PC-9 (cell line): Measurements from ENCODE around the gene MECP2. TPM values are rescaled to one million over a fixed set of nuclear protein-coding genes. Genes with fewer than 3 reads are reported as not detected.
A peak's percentile ranks its signal among the peaks of the same experiment; 100 is the strongest.

ENCODE experiments used
- BruUV-seq: library from RNA; stranded (reverse); fragments of 400-500 nt; replicated peaks from 2 replicates; lab custom pipeline; 2021; lab: Mats Ljungman, UMichigan
- CTCF ChIA-PET: fragments of 300-600 bp; sonication (Branson Sonifier 250); formaldehyde crosslinking; loops from one replicate; lab custom pipeline; 2022; ENCODE audit warnings: antibody characterized with exemption; lab: Charles Lee
- POLR2A ChIA-PET: fragments of 300-600 bp; sonication (Branson Sonifier 250); formaldehyde crosslinking; loops from one replicate; lab custom pipeline; 2022; ENCODE audit warnings: antibody characterized with exemption; ENCODE audit not compliant: unreplicated experiment; lab: Charles Lee
- DNase-seq, 2 experiments: peaks; one replicate each; pipeline versions ENCODE4 v3.0.0 to v3.0.0-alpha.2; 2015 to 2022; ENCODE audit warnings: mixed read lengths in 1 of 2
- H2AFZ ChIP-seq: fragments of 200-600 bp; sonication (generic); 2 replicates; pipeline ENCODE4 v1.8.1; 2017; ENCODE audit warnings: antibody characterized with exemption
- H3F3A ChIP-seq: fragments of 200-600 bp; sonication (generic); 2 replicates; pipeline ENCODE4 v1.8.1; 2017; ENCODE audit warnings: antibody characterized with exemption, mild to moderate bottlenecking, low read depth; ENCODE audit not compliant: insufficient read depth
- H3K27ac ChIP-seq: fragments of 200-600 bp; sonication (generic); 2 replicates; pipeline ENCODE4 v1.6.1; 2016; ENCODE audit warnings: mixed run types
- H3K27me3 ChIP-seq: fragments of 200-600 bp; sonication (generic); 2 replicates; pipeline ENCODE4 v1.6.1; 2016; ENCODE audit warnings: low read depth, mixed run types; ENCODE audit not compliant: insufficient read depth
- H3K36me3 ChIP-seq: fragments of 200-600 bp; sonication (generic); 2 replicates; pipeline ENCODE4 v1.6.1; 2016; ENCODE audit warnings: low read depth, mixed run types
- H3K4me1 ChIP-seq: fragments of 200-600 bp; sonication (generic); replicated peaks from 2 replicates; pipeline ENCODE4 v1.6.1; 2016; ENCODE audit warnings: mixed run types; ENCODE audit not compliant: insufficient read depth
- H3K4me2 ChIP-seq: fragments of 200-600 bp; sonication (generic); 2 replicates; pipeline ENCODE4 v1.6.1; 2017; ENCODE audit warnings: mixed run types
- H3K4me3 ChIP-seq: fragments of 200-600 bp; sonication (generic); 2 replicates; pipeline ENCODE4 v1.6.1; 2016; ENCODE audit warnings: mixed run types
- H3K79me2 ChIP-seq: fragments of 200-600 bp; sonication (generic); 2 replicates; pipeline ENCODE4 v1.6.1; 2017; ENCODE audit warnings: low read depth, mixed run types
- H3K9me2 ChIP-seq: fragments of 200-600 bp; sonication (generic); 2 replicates; pipeline ENCODE4 v1.8.1; 2017; ENCODE audit warnings: mild to moderate bottlenecking; ENCODE audit not compliant: insufficient read depth
- H3K9me3 ChIP-seq: fragments of 200-600 bp; sonication (generic); 2 replicates; pipeline ENCODE4 v1.8.1; 2016; ENCODE audit warnings: low read depth; ENCODE audit not compliant: insufficient read depth
- H4K20me1 ChIP-seq: fragments of 200-600 bp; sonication (generic); 2 replicates; pipeline ENCODE4 v1.8.1; 2017; ENCODE audit not compliant: insufficient read depth
- CTCF ChIP-seq: fragments of 200-600 bp; sonication (generic); conservative IDR thresholded peaks from 2 replicates; pipeline ENCODE4 v1.6.1; 2017; ENCODE audit warnings: mixed run types, antibody characterized with exemption, mild to moderate bottlenecking, moderate library complexity
- EZH2 ChIP-seq: fragments of 200-600 bp; sonication (generic); IDR thresholded peaks from 2 replicates; pipeline ENCODE4 v1.8.0; 2017; ENCODE audit warnings: antibody characterized with exemption, low read depth
- intact Hi-C: fragments of 100-400 bp; cut with micrococcal nuclease; formaldehyde crosslinking; loops from one replicate; pipeline ENCODE4 v1.10.0; 2022; ENCODE audit not compliant: unreplicated experiment
- total RNA-seq: library from RNA; stranded (reverse); gene quantifications from 2 replicates; pipeline ENCODE4 v1.2.3, GENCODE V29; 2021

Gene MECP2
- total RNA-seq, 1 experiment from 2014 or later, result 85.6 TPM

- peak overlapping the region; percentile 79 for H3K4me3 ChIP-seq
- TF ChIP-seq EZH2 (no peak), CTCF (no peak)
- no peak overlapping the region for H3K27ac ChIP-seq
- peaks cover 36% of the 10 kb centered on the region for H4K20me1 ChIP-seq
- no TSS peak for BruUV-seq
- 0 out of 2 replicates have a peak, but pooled peaks cover 14% of the 10 kb centered on the region for H3K4me1 ChIP-seq
- POLR2A ChIA-PET, result interaction anchor here (0.6 to 0.8 kb wide), 3 partner anchors 18 to 92 kb away, joined by 3 to 12 read pairs (median 8); no protein-coding TSS in a partner anchor
- no peaks in the 10 kb centered on the region for H3K27me3 ChIP-seq
- no peaks in the 10 kb centered on the region for H3K36me3 ChIP-seq
- H3K9me3 ChIP-seq, result no peaks in the 10 kb centered on the region
- DNase-seq, result peak in 1 of 2 experiments; percentile 77
- H3K79me2 ChIP-seq, result peaks cover 51% of the 10 kb centered on the region
- CTCF ChIA-PET, result interaction anchor here (0.5 kb wide), 1 partner anchor 127 kb away, joined by 4 read pairs; no protein-coding TSS in a partner anchor
- no peaks in the 10 kb centered on the region for H3F3A ChIP-seq
- H3K4me2 ChIP-seq, result peak overlapping the region; percentile 84
- no peak overlapping the region for H2AFZ ChIP-seq
- H3K9me2 ChIP-seq, result no peaks in the 10 kb centered on the region
- intact Hi-C loops, result loop anchor here (1.0 to 2.0 kb wide), 3 partner anchors 26 to 126 kb away; partner anchors contain the start of gene HCFC1
Observed at GRCh38 chrX:154097003-154097588, 421 bp downstream of the MECP2 start.

- H2AFZ ChIP-seq, result no peak overlapping the region
- no peak overlapping the region for H3K27ac ChIP-seq
- no peaks in the 10 kb centered on the region for H3K9me3 ChIP-seq
- no peaks in the 10 kb centered on the region for H3K9me2 ChIP-seq
- intact Hi-C loops, result loop anchor here (1.0 to 2.0 kb wide), 3 partner anchors 26 to 125 kb away; partner anchors contain the start of gene HCFC1
- 0 out of 2 replicates have a peak, but pooled peaks cover 14% of the 10 kb centered on the region for H3K4me1 ChIP-seq
- no peaks in the 10 kb centered on the region for H3K27me3 ChIP-seq
- POLR2A ChIA-PET, result interaction anchor here (0.6 to 0.8 kb wide), 2 partner anchors 21 to 91 kb away, joined by 8 to 12 read pairs; no protein-coding TSS in a partner anchor
- peak overlapping the region; percentile 79 for H3K4me3 ChIP-seq
- H3K36me3 ChIP-seq, result no peaks in the 10 kb centered on the region
- H3K4me2 ChIP-seq, result peak overlapping the region; percentile 84
- H3F3A ChIP-seq, result no peaks in the 10 kb centered on the region
- peaks cover 36% of the 10 kb centered on the region for H4K20me1 ChIP-seq
- TSS peak; percentile 51 for BruUV-seq
- CTCF ChIA-PET, result no interaction called here
- DNase-seq, result peak in 1 of 2 experiments; percentile 17
- H3K79me2 ChIP-seq, result peaks cover 58% of the 10 kb centered on the region
- TF ChIP-seq EZH2 (no peak), CTCF (no peak)
Observed at GRCh38 chrX:154096140-154097002, 1.1 kb downstream of the MECP2 start.

- Histone ChIP-seq H3K4me2 (peak overlapping the region; percentile 84; the same call in 1 of the 2 replicates), H4K20me1 (peaks cover 45% of the 10 kb centered on the region), H3K36me3 (0 out of 2 replicates have a peak, but pooled peaks cover 5% of the 10 kb centered on the region), H2AFZ (no peak overlapping the region), H3K79me2 (peaks cover 71% of the 10 kb centered on the region), H3K4me3 (no peak overlapping the region), H3F3A (no peaks in the 10 kb centered on the region), H3K9me3 (no peaks in the 10 kb centered on the region), H3K27me3 (no peaks in the 10 kb centered on the region), H3K4me1 (0 out of 2 replicates have a peak, but pooled peaks cover 14% of the 10 kb centered on the region), H3K27ac (no peak overlapping the region), H3K9me2 (no peaks in the 10 kb centered on the region)
- TF ChIP-seq EZH2 (no peak), CTCF (no peak)
- BruUV-seq, result no TSS peak
- CTCF ChIA-PET, result no interaction called here
- DNase-seq, result no peak
- POLR2A ChIA-PET, result no interaction called here
- intact Hi-C loops, result no loop called here
Observed at GRCh38 chrX:154094833-154095232, 2.7 kb downstream of the MECP2 start.
